GM12878 (cell line): ENCODE measurements around the gene RCL1. TPM values are rescaled to one million over a fixed set of nuclear protein-coding genes. Genes with fewer than 3 reads are reported as not detected.

Experiments used
- ATAC-seq: fragments of 200-7000 bp; cut with Tn5 transposase; 3 replicates; pipeline ENCODE4 v1.9.1; 2020; ENCODE audit warnings: mild to moderate bottlenecking, moderate library complexity
- BruUV-seq: library from RNA; stranded (reverse); fragments of 400-500 nt; replicated peaks from 2 replicates; lab custom pipeline; 2021; lab: Mats Ljungman, UMichigan
- CTCF ChIA-PET: fragments of 300-600 bp; sonication (Branson Sonifier 250); formaldehyde crosslinking; extraction: SDS; loops from one replicate; lab custom pipeline; 2021; ENCODE audit warnings: inconsistent platforms; lab: Yijun Ruan, JAX
- POLR2A ChIA-PET: fragments of 350-600 bp; formaldehyde crosslinking; extraction: SDS; loops from one replicate; lab custom pipeline; 2021; ENCODE audit warnings: inconsistent platforms; lab: Charles Lee
- RAD21 ChIA-PET: fragments of 300-600 bp; sonication (Branson Sonifier 250); formaldehyde crosslinking; loops from one replicate; lab custom pipeline; 2023; ENCODE audit warnings: antibody characterized with exemption; ENCODE audit not compliant: unreplicated experiment; lab: Charles Lee
- SMC1A ChIA-PET: fragments of 300-600 bp; sonication (Branson Sonifier 250); formaldehyde crosslinking; loops from one replicate; lab custom pipeline; 2023; ENCODE audit not compliant: unreplicated experiment, uncharacterized antibody; lab: Charles Lee
- DNase-seq: peaks from one replicate; pipeline ENCODE4 v3.0.0-alpha.2; 2011; ENCODE audit warnings: low read depth, low spot score
- FAIRE-seq: peaks from 3 replicates; lab custom pipeline; 2011; peaks lifted over from hg19 to GRCh38; lab: Jason Lieb, UNC
- H2AFZ ChIP-seq: 2 replicates; pipeline ENCODE4 v1.6.0; 2011; ENCODE audit warnings: low read depth, low read length, control low read depth; ENCODE audit not compliant: control insufficient read depth
- H3K27ac ChIP-seq: 2 replicates; pipeline ENCODE4 v1.5.1; 2011; ENCODE audit warnings: control low read depth; ENCODE audit not compliant: control insufficient read depth, insufficient read depth
- H3K27me3 ChIP-seq, 2 experiments: replicated peaks in 1 of 2; 2 replicates each; pipeline versions ENCODE4 v1.6.0 to v1.6.1; 2011; ENCODE audit warnings: low read length in 1 of 2; ENCODE audit not compliant: control insufficient read depth in 2 of 2, insufficient read depth in 2 of 2
- H3K36me3 ChIP-seq, 2 experiments: 2 replicates each; pipeline ENCODE4 v1.5.1; 2011; ENCODE audit warnings: low read length in 1 of 2; ENCODE audit not compliant: control insufficient read depth in 2 of 2, insufficient read depth in 2 of 2
- H3K4me1 ChIP-seq: 2 replicates; pipeline ENCODE4 v1.6.1; 2011; ENCODE audit warnings: mild to moderate bottlenecking, low read length, moderate library complexity, mixed read lengths; ENCODE audit not compliant: control insufficient read depth, insufficient read depth
- H3K4me2 ChIP-seq: 2 replicates; pipeline ENCODE4 v1.6.0; 2011; ENCODE audit warnings: control low read depth; ENCODE audit not compliant: control insufficient read depth, insufficient read depth
- H3K4me3 ChIP-seq: fragments of 200-600 bp; sonication (generic); 2 replicates; pipeline ENCODE4 v1.5.1; 2016
- H3K79me2 ChIP-seq: 2 replicates; pipeline ENCODE4 v1.6.0; 2011; ENCODE audit warnings: low read length; ENCODE audit not compliant: control insufficient read depth, insufficient read depth
- H3K9ac ChIP-seq: 2 replicates; pipeline ENCODE4 v1.8.0; 2011; ENCODE audit warnings: low read length, control low read depth, mixed read lengths; ENCODE audit not compliant: control insufficient read depth, insufficient read depth
- H3K9me3 ChIP-seq: replicated peaks from 3 replicates; pipeline ENCODE4 v1.5.1; 2011; ENCODE audit warnings: mild to moderate bottlenecking, low read length; ENCODE audit not compliant: control insufficient read depth, insufficient read depth
- H4K20me1 ChIP-seq: 2 replicates; pipeline ENCODE4 v1.6.0; 2011; ENCODE audit not compliant: control insufficient read depth, insufficient read depth
- BACH1 ChIP-seq: fragments of 450-650 bp; IDR thresholded peaks from 2 replicates; pipeline ENCODE4 v1.6.1; 2017; ENCODE audit warnings: mild to moderate bottlenecking, borderline replicate concordance
- BCL11A ChIP-seq: IDR thresholded peaks from 2 replicates; pipeline ENCODE4 v1.6.1; 2011; ENCODE audit warnings: low read depth, low read length
- BMI1 ChIP-seq: fragments of 450-650 bp; IDR thresholded peaks from 2 replicates; pipeline ENCODE4 v1.6.1; 2016; ENCODE audit warnings: mild to moderate bottlenecking, moderate library complexity, borderline replicate concordance
- CREB1 ChIP-seq: IDR thresholded peaks from 2 replicates; pipeline ENCODE4 v1.6.1; 2012; ENCODE audit warnings: low read depth, mild to moderate bottlenecking, inconsistent platforms
- DPF2 ChIP-seq: fragments of 450-650 bp; IDR thresholded peaks from 2 replicates; pipeline ENCODE4 v1.6.1; 2017; ENCODE audit warnings: mild to moderate bottlenecking
- ESRRA ChIP-seq: IDR thresholded peaks from 2 replicates; pipeline ENCODE4 v1.6.1; 2012; ENCODE audit warnings: mild to moderate bottlenecking, low read length, improper control_type of control experiment
- PAX8 ChIP-seq: fragments of 450-650 bp; IDR thresholded peaks from 2 replicates; pipeline ENCODE4 v1.6.1; 2017; ENCODE audit warnings: mild to moderate bottlenecking, moderate library complexity
- RCOR1 ChIP-seq: conservative IDR thresholded peaks from 2 replicates; pipeline ENCODE4 v1.6.1; 2012; ENCODE audit warnings: low read depth, low read length, improper control_type of control experiment
- STAT3 ChIP-seq: IDR thresholded peaks from 2 replicates; pipeline ENCODE4 v1.6.1; 2011; ENCODE audit warnings: low read depth, low read length, improper control_type of control experiment
- TCF12 ChIP-seq: IDR thresholded peaks from 2 replicates; pipeline ENCODE4 v1.6.1; 2011; ENCODE audit warnings: low read depth, mild to moderate bottlenecking, low read length
- ZBTB33 ChIP-seq: fragments of 450-650 bp; IDR thresholded peaks from 2 replicates; pipeline ENCODE4 v1.6.1; 2017; ENCODE audit warnings: mild to moderate bottlenecking
- WGBS: methylation state at CpG from one replicate; pipeline ENCODE4 v1.1.6; 2016; ENCODE audit warnings: low lambda C conversion rate; ENCODE audit not compliant: insufficient replicate concordance, insufficient coverage; ENCODE audit errors: missing lambda C conversion rate; 5-methylcytosine and 5-hydroxymethylcytosine counted together
- in situ Hi-C: fragments of 300-500 bp; cut with MboI; formaldehyde crosslinking; loops from 9 replicates; pipeline ENCODE4 v1.14.3; 2018; ENCODE audit warnings: mixed read lengths
- intact Hi-C: fragments of 100-400 bp; cut with micrococcal nuclease; formaldehyde crosslinking; loops from one replicate; pipeline ENCODE4 v1.14.2; 2022; ENCODE audit not compliant: unreplicated experiment
- polyA plus RNA-seq, 11 experiments: library from polyadenylated mRNA; depleted of rRNA in 4 of 11; unstranded in 6 of 11; stranded (reverse) in 5 of 11; fragments of >200 nt; fragmentation: Nextera tagmentation in 4 of 11; fragmentation: Illumina TruSeq in 1 of 11; extraction: Ambion mirVana in 4 of 11; extraction: Trizol in 1 of 11; gene quantifications; 1 replicate in 1 of 11; 2 replicates in 10 of 11; pipeline versions ENCODE4 v1.2.1 to v1.2.3, GENCODE V29; 2011 to 2016; ENCODE audit warnings: inconsistent platforms in 2 of 11, missing spikeins in 2 of 11, low read depth in 1 of 11
- total RNA-seq, 4 experiments: library from RNA; depleted of rRNA in 3 of 4; stranded (reverse); fragments of >200 nt in 3 of 4; fragmentation: Illumina TruSeq in 1 of 4; extraction: Trizol in 1 of 4; gene quantifications; 2 replicates each; pipeline versions ENCODE4 v1.2.1 to v1.2.3, GENCODE V29; 2013 to 2021
- TF ChIP-seq, protein P1 (sequence below): fragments of 150-350 bp; IDR thresholded peaks from 2 replicates; pipeline ENCODE4 v1.6.1; 2014; ENCODE audit warnings: mild to moderate bottlenecking, low read depth, low read length
- TF ChIP-seq, protein P2 (sequence below): IDR thresholded peaks from 2 replicates; pipeline ENCODE4 v1.6.1; 2011; ENCODE audit warnings: borderline replicate concordance, low read depth, mild to moderate bottlenecking, moderate library complexity, mixed read lengths, low read length; ENCODE audit not compliant: insufficient read depth; ENCODE audit errors: extremely low read length

The RCL1 gene
- total and polyA plus RNA-seq, 10 of the 15 experiments (the other 5 are each of a cell fraction or from before 2014, with no cell fraction given) = 21.1 to 46.8 (median 30.5) TPM

DNA sequence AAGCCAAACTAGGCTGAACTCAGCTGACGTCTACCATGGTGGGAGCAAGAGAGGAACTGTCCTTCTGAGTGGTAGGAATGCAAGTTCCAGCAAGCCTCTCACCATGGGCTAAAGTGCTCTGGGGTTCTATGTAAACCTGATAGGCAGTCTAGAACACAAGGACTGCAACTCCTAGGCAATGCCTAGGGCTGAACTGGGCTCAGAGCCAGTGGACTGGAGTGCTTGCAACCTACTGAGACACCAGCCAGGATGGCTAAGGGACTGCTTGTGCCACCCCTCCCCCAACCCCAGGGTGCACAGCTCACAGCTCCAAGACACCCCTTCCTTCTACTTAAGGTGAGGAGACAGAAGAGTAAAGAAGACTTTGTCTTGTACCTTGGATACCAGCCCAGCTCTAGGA lies 12.1 kb upstream of the RCL1 start:
- no peak for DNase-seq
- ChIA-PET RAD21 (no interaction called here), SMC1A (no interaction called here), POLR2A (interaction anchor here (0.6 to 1.5 kb wide), 2 partner anchors 12 to 231 kb away, joined by 3 read pairs; no protein-coding TSS in a partner anchor), CTCF (no interaction called here)
- Histone ChIP-seq H4K20me1 (no peaks in the 10 kb centered on the region), H3K27ac (no peak overlapping the region), H3K4me2 (no peak overlapping the region), H3K27me3 (no peaks in the 10 kb centered on the region), H3K9me3 (no peaks in the 10 kb centered on the region), H2AFZ (no peak overlapping the region), H3K4me1 (no peaks in the 10 kb centered on the region), H3K9ac (no peak overlapping the region), H3K36me3 (no peaks in the 10 kb centered on the region), H3K4me3 (no peak overlapping the region), H3K79me2 (no peaks in the 10 kb centered on the region)
- TF ChIP-seq ZBTB33 (no peak), BMI1 (no peak), PAX8 (no peak), DPF2 (no peak), RCOR1 (no peak), BACH1 (no peak), ESRRA (no peak), TCF12 (no peak), CREB1 (no peak), BCL11A (no peak), STAT3 (no peak)
- TF ChIP-seq, protein P1, sequence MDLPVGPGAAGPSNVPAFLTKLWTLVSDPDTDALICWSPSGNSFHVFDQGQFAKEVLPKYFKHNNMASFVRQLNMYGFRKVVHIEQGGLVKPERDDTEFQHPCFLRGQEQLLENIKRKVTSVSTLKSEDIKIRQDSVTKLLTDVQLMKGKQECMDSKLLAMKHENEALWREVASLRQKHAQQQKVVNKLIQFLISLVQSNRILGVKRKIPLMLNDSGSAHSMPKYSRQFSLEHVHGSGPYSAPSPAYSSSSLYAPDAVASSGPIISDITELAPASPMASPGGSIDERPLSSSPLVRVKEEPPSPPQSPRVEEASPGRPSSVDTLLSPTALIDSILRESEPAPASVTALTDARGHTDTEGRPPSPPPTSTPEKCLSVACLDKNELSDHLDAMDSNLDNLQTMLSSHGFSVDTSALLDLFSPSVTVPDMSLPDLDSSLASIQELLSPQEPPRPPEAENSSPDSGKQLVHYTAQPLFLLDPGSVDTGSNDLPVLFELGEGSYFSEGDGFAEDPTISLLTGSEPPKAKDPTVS = no peak
- TF ChIP-seq, protein P2, sequence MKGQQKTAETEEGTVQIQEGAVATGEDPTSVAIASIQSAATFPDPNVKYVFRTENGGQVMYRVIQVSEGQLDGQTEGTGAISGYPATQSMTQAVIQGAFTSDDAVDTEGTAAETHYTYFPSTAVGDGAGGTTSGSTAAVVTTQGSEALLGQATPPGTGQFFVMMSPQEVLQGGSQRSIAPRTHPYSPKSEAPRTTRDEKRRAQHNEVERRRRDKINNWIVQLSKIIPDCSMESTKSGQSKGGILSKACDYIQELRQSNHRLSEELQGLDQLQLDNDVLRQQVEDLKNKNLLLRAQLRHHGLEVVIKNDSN = no peak
- no peak for FAIRE-seq
- in situ Hi-C loops (no loop called here), intact Hi-C loops (no loop called here)
- WGBS = 81% methylated on average over 1 of the region's 1 CpG
- no peak for ATAC-seq
- BruUV-seq = no TSS peak
